ENCODE data around the gene SPSB2.
A peak's percentile ranks its signal among the peaks of the same experiment; 100 is the strongest.

The SPSB2 gene

GRCh38 chr12:6872073-6873048, 742 bp downstream of the SPSB2 start (continued):
- no peak for TF ChIP-seq ZBTB26 (tag by site-specific recombination; optimal IDR thresholded peaks at IDR 0.05)
- peak; percentile 50; the same call in 1 of the 2 replicates for TF ChIP-seq HIC1 (tag by site-specific recombination; IDR thresholded peaks at IDR 0.05)
- no peak for TF ChIP-seq ZNF10 (tag by site-specific recombination; IDR thresholded peaks at IDR 0.05)
- no peak for TF ChIP-seq ZNF155 (tag by site-specific recombination; IDR thresholded peaks at IDR 0.05)
- TF ChIP-seq ZNF660 (tag by site-specific recombination; IDR thresholded peaks at IDR 0.05), result peak; percentile 76; the same call in 1 of the 2 replicates
- no peak for TF ChIP-seq ZNF555 (tag by site-specific recombination; conservative IDR thresholded peaks at IDR 0.05)
- 0 out of 2 replicates have a peak, but pooled peaks have one; percentile 30 for TF ChIP-seq HOXC10 (CRISPR knock-in tag; IDR thresholded peaks at IDR 0.05)
- no peak for TF ChIP-seq ZNF645 (tag by site-specific recombination; IDR thresholded peaks at IDR 0.05)
- no peak for TF ChIP-seq ZNF624 (tag by site-specific recombination; IDR thresholded peaks at IDR 0.05)
- peak; percentile 68 for TF ChIP-seq ZNF692 (tag by site-specific recombination; IDR thresholded peaks at IDR 0.05)
- TF ChIP-seq ZNF830 (tag by site-specific recombination; IDR thresholded peaks at IDR 0.05; ENCODE audit: low read depth), result no peak
- no peak for TF ChIP-seq FEZF1 (tag by site-specific recombination; IDR thresholded peaks at IDR 0.05)
- no peak for TF ChIP-seq SETDB1 (IDR thresholded peaks at IDR 0.05; ENCODE audit: insufficient read length, low read length)
- TF ChIP-seq ZNF626 (tag by site-specific recombination; IDR thresholded peaks at IDR 0.05), result no peak
- TF ChIP-seq PRDM10 (tag by site-specific recombination; IDR thresholded peaks at IDR 0.05), result peak; percentile 37; the same call in 1 of the 2 replicates
- peak; percentile 94 for TF ChIP-seq KLF16 (tag by site-specific recombination; IDR thresholded peaks at IDR 0.05)
- TF ChIP-seq ZNF302 (tag by site-specific recombination; IDR thresholded peaks at IDR 0.05; ENCODE audit: low read depth), result no peak
- TF ChIP-seq ZFP69B (tag by site-specific recombination; IDR thresholded peaks at IDR 0.05), result peak; percentile 47; the same call in 1 of the 2 replicates
- no peak for TF ChIP-seq ZNF138 (tag by site-specific recombination; IDR thresholded peaks at IDR 0.05; ENCODE audit: borderline replicate concordance)
- TF ChIP-seq ZNF488 (tag by site-specific recombination; IDR thresholded peaks at IDR 0.05), result no peak
- peak; percentile 95 for TF ChIP-seq ZBTB48 (tag by site-specific recombination; IDR thresholded peaks at IDR 0.05)
- TF ChIP-seq ZSCAN18 (tag by site-specific recombination; IDR thresholded peaks at IDR 0.05), result no peak
- no peak for TF ChIP-seq ZNF140 (tag by site-specific recombination; IDR thresholded peaks at IDR 0.05)
- no peak; the same call in 1 of the 2 replicates for TF ChIP-seq ZEB2 (tag by site-specific recombination; IDR thresholded peaks at IDR 0.05)
- TF ChIP-seq HOXD13 (CRISPR knock-in tag; IDR thresholded peaks at IDR 0.05; ENCODE audit: borderline replicate concordance), result no peak
- TF ChIP-seq ZNF426 (tag by site-specific recombination; IDR thresholded peaks at IDR 0.05), result no peak
- TF ChIP-seq ZNF335 (tag by site-specific recombination; conservative IDR thresholded peaks at IDR 0.05), result no peak; the same call in 1 of the 2 replicates
